ENCODE measurements around the gene TTLL11.

GRCh38 chr9:122107291-122107805, 14.2 kb upstream of the TTLL11 start:
- no peak for TF ChIP-seq CTCF (conservative IDR thresholded peaks at IDR 0.05; ENCODE audit: low read depth, low read length)
- TF ChIP-seq EZH2phosphoT487 (IDR thresholded peaks at IDR 0.05; ENCODE audit: borderline replicate concordance, low read length) = no peak
